ENCODE data around the gene ACTL8. TPM values are rescaled to one million over a fixed set of nuclear protein-coding genes. Genes with fewer than 3 reads are reported as not detected.
"Not testable (repeated sequence)": the region's sequence is repeated elsewhere in the genome, so short reads cannot be mapped to it uniquely, and the experiment has no call there.

ACTL8 gene
- total RNA-seq, 2 experiments from 2014 or later: not detected

DNA sequence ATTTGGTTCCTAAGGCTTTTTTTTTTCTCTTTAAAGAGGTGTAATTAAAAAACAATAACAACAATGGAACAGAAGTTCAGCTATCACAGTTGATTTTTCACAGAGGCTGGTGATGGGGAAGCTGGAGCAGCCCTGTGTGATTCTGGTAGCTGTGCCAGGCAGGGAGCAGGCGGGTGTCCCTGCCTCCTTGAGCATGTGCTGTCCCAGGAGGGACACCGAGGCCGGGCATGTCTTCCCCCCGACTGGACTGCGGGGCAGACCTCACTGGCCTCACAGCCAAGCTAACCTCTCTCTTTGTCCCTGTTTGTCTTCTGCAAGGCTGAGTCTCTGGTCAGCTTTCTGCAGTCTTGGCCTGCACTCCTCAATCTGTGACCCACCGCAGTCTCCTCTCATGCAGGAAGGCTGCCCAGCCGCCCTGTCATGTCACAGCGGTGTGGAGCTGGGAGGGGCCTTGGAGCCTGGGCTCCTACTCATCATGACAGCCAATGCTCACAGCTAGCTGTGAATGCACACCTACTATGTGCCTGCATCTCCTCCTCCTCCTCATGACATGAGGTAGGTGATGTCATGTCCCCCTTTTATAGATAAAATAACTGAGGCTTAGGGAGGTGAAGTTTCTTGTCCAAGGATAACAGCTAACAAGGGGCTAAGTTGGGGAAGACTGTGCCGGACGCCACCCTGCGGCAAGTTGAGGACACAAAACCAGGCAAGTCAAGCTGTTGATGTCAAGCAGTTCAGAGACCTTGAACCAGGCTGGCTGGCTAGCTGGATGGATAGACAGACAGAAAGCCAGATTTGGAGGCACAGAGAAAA lies 10.3 kb upstream of the ACTL8 start:
- no peak for DNase-seq
- Mint-ChIP-seq H3K27me3 (peaks cover 15% of the 10 kb centered on the region), H3K9me3 (no peaks in the 10 kb centered on the region), H3K27ac (no peak overlapping the region), H3K4me3 (no peak overlapping the region), H3K36me3 (no peaks in the 10 kb centered on the region), H3K4me1 (no peaks in the 10 kb centered on the region)

- Mint-ChIP-seq H3K27ac (no peak overlapping the region), H3K36me3 (no peaks in the 10 kb centered on the region), H3K4me1 (no peaks in the 10 kb centered on the region), H3K27me3 (peaks cover 13% of the 10 kb centered on the region), H3K4me3 (no peak overlapping the region), H3K9me3 (no peaks in the 10 kb centered on the region)
- no peak for DNase-seq
These were observed 9.6 kb upstream of the ACTL8 start for GRCh38 chr1:17745479-17745955.

DNA sequence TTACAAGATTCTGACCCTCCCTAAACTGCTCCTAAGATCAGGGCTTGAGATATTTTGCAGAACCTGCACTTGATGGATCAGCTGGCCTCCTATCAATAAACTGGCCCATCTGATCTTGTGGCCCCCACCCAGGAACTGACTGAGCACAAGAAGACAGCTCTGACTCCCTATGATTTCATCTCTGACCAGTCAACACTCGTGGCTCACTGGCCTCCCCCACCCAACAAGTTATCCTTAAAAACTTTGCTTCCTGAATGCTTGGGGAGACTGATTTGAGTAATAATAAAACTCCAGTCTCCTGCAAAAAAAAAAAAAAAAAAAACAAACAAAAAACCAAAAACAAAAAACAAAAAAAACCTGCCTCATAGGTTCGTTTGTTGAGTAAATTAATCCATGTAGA lies 8.9 kb upstream of the ACTL8 start:
- not testable (repeated sequence) for H3K4me1 Mint-ChIP-seq, H3K4me3 Mint-ChIP-seq, H3K27me3 Mint-ChIP-seq, H3K36me3 Mint-ChIP-seq, DNase-seq, H3K9me3 Mint-ChIP-seq, H3K27ac Mint-ChIP-seq

DNA sequence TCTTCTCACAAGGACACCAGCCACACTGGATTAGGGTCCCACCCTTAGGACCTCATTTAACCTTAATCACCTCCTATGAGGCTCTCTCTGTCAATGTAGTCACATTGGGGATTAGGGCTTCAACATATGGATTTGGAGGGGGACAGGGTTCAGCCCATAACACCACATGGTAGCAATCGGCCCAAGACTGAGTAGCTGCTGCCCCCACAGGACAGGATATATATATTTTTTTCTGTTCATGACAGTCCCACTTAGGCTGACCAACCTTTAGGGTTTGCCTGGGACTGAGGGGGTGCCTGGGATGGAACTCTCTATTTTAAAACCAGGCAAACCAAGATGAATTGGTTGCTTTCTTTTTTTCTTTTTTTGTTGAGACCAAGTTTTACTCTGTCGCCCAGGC lies 8.2 kb upstream of the ACTL8 start:
- Mint-ChIP-seq H3K9me3 (no peaks in the 10 kb centered on the region), H3K27ac (no peak overlapping the region), H3K36me3 (no peaks in the 10 kb centered on the region), H3K4me1 (no peaks in the 10 kb centered on the region), H3K27me3 (peaks cover 4% of the 10 kb centered on the region), H3K4me3 (no peak overlapping the region)
- DNase-seq: no peak

DNA sequence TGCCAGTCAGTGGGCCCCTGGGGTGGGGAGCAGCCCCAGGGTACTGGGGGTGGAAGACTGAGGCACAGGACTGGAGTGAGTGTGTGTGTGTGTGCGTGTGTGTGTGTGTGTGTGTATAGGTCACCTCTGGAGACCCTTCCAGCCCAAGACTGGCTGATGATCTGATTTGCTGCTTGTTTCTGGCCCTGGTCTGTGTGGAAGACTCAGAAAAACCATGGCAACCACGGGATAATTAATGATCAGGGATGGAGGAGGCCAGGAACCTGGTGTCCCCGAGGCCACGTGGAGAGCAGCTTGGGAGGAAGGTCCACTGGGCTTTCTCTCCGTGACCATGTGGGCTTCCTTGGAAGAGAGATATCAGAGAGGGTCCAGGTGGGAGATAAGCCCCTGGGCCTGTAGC lies 4.8 kb upstream of the ACTL8 start:
- no peak for DNase-seq
- Mint-ChIP-seq H3K4me3 (no peak overlapping the region), H3K9me3 (peaks cover 13% of the 10 kb centered on the region), H3K36me3 (peaks cover 5% of the 10 kb centered on the region), H3K27ac (no peak overlapping the region), H3K27me3 (peaks cover 3% of the 10 kb centered on the region), H3K4me1 (no peaks in the 10 kb centered on the region)

- H3K4me1 Mint-ChIP-seq: no peaks in the 10 kb centered on the region
- peaks cover 3% of the 10 kb centered on the region for H3K27me3 Mint-ChIP-seq
- no peak for DNase-seq
- H3K9me3 Mint-ChIP-seq: peaks cover 25% of the 10 kb centered on the region
- H3K36me3 Mint-ChIP-seq: peaks cover 6% of the 10 kb centered on the region
- no peak overlapping the region for H3K27ac Mint-ChIP-seq
- H3K4me3 Mint-ChIP-seq: no peak overlapping the region
These were observed 2.8 kb upstream of the ACTL8 start for GRCh38 chr1:17752356-17752755.

GRCh38 chr1:17757426-17757825 lies 2.3 kb downstream of the ACTL8 start:
- H3K4me1 Mint-ChIP-seq: no peaks in the 10 kb centered on the region
- peaks cover 3% of the 10 kb centered on the region for H3K27me3 Mint-ChIP-seq
- no peak overlapping the region for H3K4me3 Mint-ChIP-seq
- H3K36me3 Mint-ChIP-seq: peaks cover 8% of the 10 kb centered on the region
- no peak for DNase-seq
- H3K27ac Mint-ChIP-seq: no peak overlapping the region
- peaks cover 48% of the 10 kb centered on the region for H3K9me3 Mint-ChIP-seq

DNA sequence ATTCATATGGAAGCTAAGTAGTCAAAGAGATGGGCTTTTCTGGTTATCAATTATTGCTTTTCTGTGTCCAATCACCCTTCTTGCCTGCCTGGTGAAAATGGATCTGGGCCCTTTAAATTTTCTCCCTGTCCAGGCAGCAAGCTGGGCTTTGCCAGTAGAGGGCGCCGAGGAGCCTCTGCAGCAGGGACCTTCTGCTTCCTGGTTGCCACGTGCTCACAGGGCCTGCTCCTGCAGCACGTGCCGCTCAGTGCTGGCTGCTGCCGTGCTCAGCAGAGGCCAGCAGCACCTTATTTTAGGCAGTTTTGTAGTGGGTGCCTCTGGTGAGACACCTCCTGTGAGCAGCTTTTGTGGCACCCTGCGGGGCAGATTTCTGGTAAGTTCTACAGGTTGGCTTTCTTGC lies 4.0 kb downstream of the ACTL8 start:
- Mint-ChIP-seq H3K36me3 (peaks cover 3% of the 10 kb centered on the region), H3K27me3 (no peaks in the 10 kb centered on the region), H3K27ac (no peak overlapping the region), H3K4me1 (no peaks in the 10 kb centered on the region), H3K9me3 (peaks cover 40% of the 10 kb centered on the region), H3K4me3 (no peak overlapping the region)
- peak; percentile 24 for DNase-seq

GRCh38 chr1:17762313-17762712 lies 7.2 kb downstream of the ACTL8 start:
- H3K4me3 Mint-ChIP-seq: no peak overlapping the region
- no peak overlapping the region for H3K27ac Mint-ChIP-seq
- H3K9me3 Mint-ChIP-seq: peaks cover 23% of the 10 kb centered on the region

DNA sequence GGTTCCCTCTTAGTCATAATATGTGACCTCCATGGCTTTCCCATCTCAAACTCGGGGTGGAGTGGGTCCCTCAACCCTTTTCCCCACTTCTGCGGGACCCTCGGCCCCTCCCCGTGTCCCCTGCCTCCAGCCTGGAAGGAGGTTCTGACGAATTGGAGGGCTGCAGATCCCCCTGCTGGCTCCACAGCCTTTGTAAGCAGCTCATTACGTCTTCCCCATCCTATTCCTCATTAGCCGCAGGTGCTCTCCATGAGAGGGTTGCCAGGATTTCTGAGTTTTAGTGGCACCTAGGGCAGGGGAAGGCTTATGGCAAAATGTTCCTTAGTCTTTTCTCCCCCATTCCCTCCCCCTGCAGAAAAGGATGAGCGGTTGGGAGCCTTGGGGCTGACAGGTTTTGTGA lies 8.3 kb downstream of the ACTL8 start:
- Mint-ChIP-seq H3K4me1 (no peaks in the 10 kb centered on the region), H3K36me3 (no peaks in the 10 kb centered on the region), H3K4me3 (no peak overlapping the region), H3K27me3 (peaks cover 8% of the 10 kb centered on the region), H3K27ac (no peak overlapping the region), H3K9me3 (peaks cover 16% of the 10 kb centered on the region)
- no peak for DNase-seq

More at GRCh38 chr1:17762313-17762712, 7.2 kb downstream of the ACTL8 start:
- DNase-seq: no peak
- Mint-ChIP-seq H3K27me3 (peaks cover 8% of the 10 kb centered on the region), H3K36me3 (peaks cover 2% of the 10 kb centered on the region), H3K4me1 (no peaks in the 10 kb centered on the region)

- H3K4me1 Mint-ChIP-seq: no peaks in the 10 kb centered on the region
- H3K36me3 Mint-ChIP-seq: no peaks in the 10 kb centered on the region
- H3K27ac Mint-ChIP-seq: no peak overlapping the region
- no peak overlapping the region for H3K4me3 Mint-ChIP-seq
- DNase-seq: no peak
- peaks cover 13% of the 10 kb centered on the region for H3K9me3 Mint-ChIP-seq
- H3K27me3 Mint-ChIP-seq: peaks cover 8% of the 10 kb centered on the region
These were observed 8.9 kb downstream of the ACTL8 start for GRCh38 chr1:17763995-17764394.

- no peak overlapping the region for H3K27ac Mint-ChIP-seq
- peaks cover 8% of the 10 kb centered on the region for H3K27me3 Mint-ChIP-seq
- no peaks in the 10 kb centered on the region for H3K4me1 Mint-ChIP-seq
- DNase-seq: no peak
- H3K36me3 Mint-ChIP-seq: no peaks in the 10 kb centered on the region
- peaks cover 12% of the 10 kb centered on the region for H3K9me3 Mint-ChIP-seq
- no peak overlapping the region for H3K4me3 Mint-ChIP-seq
These were observed 9.5 kb downstream of the ACTL8 start for GRCh38 chr1:17764591-17764990.

DNA sequence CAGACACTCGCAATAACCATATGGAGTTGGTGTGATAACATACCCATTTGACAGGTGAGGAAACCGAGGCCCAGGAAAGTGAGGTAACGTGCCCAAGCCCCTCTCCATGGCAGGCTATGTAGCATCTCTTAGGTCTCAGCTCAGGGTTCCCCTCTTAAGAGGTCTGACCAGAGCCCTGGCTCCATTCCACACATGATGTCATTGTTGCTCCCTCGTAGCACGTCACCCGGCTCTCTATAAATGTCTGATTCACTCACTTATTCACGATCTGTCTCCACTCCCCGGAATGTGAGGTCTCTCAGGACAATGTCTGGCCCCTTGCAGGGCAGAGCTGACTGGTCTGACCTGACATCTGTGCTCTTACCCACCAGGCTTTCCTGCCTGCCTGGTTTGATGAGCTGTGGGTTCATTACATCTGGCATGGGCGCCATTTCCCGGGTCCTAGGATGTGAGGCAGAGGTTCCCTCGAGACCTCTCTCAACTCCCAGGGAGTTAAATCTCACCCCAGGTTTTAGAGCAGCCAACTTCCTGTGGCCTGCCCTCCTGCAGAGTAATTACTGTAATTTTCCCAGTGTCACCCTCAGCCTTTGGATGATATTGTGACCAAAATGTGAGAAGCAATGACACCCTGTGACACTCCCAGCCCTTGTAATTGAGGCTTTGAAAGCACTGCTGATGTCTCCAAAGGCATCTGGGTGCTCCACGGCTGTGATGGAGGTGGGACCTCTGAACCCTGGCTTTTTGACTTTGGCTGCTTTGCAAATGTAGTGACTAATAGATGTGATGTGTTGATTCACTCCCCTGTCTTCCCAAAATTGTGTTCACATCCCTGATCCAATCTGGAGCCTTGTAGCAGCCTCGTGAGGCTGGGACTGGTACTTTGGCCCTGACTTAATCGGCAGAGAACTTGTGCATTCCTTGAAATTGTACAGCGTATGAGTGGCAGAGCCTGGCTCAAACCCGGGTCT lies 10.6 kb downstream of the ACTL8 start:
- no peaks in the 10 kb centered on the region for H3K36me3 Mint-ChIP-seq
- H3K9me3 Mint-ChIP-seq: peaks cover 2% of the 10 kb centered on the region
- no peaks in the 10 kb centered on the region for H3K4me1 Mint-ChIP-seq
- no peak for DNase-seq
- peaks cover 8% of the 10 kb centered on the region for H3K27me3 Mint-ChIP-seq
- no peak overlapping the region for H3K4me3 Mint-ChIP-seq
- no peak overlapping the region for H3K27ac Mint-ChIP-seq

DNA sequence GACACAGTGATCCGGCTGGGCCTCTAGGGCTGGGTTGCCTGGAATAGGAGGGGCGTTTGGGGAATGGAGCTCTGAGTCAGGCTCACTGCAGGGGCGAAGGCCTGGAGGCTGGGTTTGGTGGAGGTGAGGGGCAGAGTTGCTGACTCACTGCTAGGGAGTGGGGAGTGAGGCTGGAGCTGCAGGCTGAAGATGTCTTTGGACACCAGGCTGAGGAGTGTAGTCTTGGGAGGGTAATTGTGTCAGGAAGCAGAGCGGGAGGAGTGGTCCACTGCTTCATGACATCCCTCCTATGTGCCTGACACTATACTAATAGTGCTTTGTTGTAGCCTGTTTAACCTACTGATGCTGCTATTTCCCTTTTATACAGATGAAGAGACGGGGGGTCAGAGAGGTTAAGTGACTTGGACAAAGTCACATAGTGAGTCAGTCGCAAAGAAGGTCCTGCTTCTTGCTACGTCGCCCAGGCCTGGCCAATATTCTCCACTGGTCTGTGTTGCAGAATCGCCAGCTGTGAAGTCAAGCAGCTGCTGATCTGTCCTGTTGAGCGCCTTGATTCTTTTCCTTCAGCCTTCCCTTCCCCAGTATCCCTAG lies 13.6 kb downstream of the ACTL8 start:
- Mint-ChIP-seq H3K36me3 (no peaks in the 10 kb centered on the region), H3K4me3 (no peak overlapping the region), H3K9me3 (no peaks in the 10 kb centered on the region), H3K27me3 (peaks cover 8% of the 10 kb centered on the region), H3K4me1 (no peaks in the 10 kb centered on the region), H3K27ac (no peak overlapping the region)
- DNase-seq: no peak

- Mint-ChIP-seq H3K4me3 (no peak overlapping the region), H3K4me1 (no peaks in the 10 kb centered on the region), H3K9me3 (no peaks in the 10 kb centered on the region), H3K36me3 (no peaks in the 10 kb centered on the region), H3K27me3 (no peaks in the 10 kb centered on the region), H3K27ac (no peak overlapping the region)
- DNase-seq: no peak
These were observed 15.8 kb downstream of the ACTL8 start for GRCh38 chr1:17770983-17771382.
